ENCODE results near the gene RASD2.

RASD2 gene

DNA sequence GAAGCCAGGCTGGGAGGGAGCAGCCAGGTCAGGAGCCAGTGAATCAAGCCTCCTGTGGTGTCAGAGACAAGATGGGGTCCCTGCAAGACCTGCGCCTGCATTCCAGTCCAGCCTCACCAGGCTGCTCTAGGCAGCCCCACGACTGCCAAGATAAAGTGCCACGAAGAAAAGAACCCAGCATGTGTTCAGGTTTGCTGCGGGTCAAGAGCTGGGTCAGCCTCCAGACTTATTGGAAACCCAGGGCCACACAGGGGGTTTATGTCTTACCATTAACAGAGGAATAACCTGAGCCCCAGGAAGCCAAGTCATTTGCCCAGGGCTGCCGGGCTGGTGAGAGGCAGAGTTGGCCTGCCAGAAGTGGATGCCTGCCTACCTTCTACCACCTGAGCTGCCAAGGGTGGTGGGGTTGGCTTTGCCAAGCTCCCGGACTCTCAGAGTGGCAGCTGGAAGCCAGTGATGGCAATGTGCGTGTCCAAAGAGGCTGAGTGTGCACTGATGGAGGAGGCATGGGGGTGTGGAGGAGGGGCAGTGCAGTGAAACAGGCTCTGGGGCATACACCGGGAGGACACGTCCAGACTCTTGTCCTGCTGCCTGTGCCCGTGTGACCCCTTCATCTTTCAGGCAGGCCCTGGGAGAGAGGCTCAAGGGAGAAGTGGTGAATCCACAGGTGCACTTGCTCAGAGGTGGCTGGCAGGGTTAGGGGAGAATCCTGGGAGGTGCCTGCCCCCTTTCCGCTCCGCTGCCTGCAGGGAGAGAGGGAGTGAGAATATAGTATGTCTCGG is 1.7 kb downstream of the RASD2 start:
- no peak for DNase-seq

DNA sequence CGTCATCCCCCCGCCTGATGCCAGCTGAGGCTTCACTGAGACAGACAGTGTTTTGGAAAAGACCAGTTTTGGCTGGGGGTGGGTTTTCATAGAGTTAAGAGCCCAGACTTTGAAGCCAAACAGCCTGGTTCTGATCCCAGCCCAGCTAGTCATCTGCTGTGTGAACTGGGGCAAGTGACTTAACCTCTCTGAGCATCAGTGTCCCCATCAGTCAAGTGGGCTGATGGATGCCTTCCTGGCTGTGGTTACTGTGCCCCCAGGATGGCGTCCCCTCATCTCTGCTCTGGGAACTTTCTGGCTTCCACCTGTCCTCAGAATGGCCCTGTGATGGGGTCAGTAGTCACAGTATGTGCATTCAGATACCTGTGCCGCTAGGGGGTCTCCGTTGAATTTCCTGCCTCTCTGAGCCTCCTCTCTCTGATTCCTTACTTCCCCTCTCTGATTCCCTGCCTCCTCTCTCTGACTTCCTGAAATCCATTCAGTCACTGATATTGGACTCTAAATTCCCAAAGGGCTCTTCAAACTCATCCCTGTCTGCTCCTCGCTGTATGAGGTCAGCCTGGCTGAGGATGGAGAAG is 2.4 kb downstream of the RASD2 start:
- no peak for DNase-seq

DNA sequence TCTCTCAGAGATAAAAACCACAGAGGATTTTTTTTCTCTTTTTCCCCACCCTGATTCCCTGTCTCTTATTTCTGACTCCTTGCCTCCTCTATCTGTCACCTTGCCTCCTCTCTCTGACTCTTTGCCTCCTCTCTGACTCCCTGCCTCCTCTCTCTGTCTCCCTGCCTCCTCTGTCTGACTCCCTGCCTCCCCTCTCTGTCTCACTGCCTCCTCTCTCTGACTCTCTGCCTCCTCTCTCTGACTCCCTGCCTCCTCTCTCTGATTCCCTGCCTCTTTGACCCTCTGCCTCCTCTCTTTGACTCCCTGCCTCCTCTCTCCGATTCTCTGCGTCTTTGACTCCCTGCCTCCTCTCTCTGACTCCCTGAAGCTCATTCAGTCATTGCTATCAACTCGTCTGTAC is 3.1 kb downstream of the RASD2 start:
- DNase-seq, result no peak

DNA sequence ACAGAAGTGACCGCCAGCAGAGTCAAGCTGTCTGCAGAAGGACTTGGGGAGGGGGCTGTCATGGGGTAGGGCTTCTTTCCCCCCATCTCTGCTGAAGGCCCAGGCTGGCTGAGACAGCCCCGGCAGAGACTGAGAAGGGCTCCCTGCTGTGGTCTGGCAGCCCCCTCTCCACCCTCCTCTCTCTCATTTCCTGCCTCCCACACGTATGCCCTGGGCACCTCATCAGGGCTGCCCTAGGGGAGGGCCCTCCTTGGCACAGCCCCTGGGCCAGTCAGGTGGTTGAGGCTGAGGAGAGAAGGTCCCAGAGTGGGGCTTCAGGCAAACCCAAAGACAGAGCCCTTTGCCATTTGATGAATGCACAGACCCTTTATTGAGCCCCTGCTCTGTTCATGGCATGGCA is 3.6 kb downstream of the RASD2 start:
- DNase-seq, result no peak

DNA sequence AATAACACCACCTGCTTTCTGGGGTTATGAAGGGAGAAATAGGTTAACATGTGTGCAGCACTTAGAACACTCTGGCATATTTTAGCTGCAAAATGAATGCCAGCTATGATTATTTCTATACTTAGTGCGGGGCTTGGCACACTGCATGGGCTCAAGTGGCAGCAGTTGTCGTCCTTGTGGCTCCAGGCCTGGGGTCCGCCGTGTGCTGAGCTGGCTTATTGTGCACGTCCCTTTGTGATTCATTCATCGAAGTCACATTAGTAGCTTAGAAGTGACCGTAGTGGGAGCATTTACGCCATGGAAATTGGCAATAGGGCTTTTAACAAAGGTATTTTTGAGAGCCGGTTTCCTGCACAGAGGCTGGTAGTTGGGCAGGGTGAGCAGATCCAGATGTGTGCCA is 4.2 kb downstream of the RASD2 start:
- no peak for DNase-seq

DNA sequence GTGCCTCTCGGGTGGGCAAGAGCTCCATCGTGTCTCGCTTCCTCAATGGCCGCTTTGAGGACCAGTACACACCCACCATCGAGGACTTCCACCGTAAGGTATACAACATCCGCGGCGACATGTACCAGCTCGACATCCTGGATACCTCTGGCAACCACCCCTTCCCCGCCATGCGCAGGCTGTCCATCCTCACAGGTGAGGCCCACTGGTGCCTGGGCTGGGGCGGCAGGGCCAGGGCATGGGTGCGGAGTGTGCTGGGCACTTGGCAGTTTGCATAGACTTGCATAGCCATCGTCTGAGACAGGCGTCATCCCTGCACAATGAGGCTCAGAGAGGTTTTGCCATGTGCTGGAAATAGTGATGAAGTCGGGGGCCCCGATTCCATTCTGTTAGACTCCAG is 6.3 kb downstream of the RASD2 start:
- DNase-seq, result no peak

DNA sequence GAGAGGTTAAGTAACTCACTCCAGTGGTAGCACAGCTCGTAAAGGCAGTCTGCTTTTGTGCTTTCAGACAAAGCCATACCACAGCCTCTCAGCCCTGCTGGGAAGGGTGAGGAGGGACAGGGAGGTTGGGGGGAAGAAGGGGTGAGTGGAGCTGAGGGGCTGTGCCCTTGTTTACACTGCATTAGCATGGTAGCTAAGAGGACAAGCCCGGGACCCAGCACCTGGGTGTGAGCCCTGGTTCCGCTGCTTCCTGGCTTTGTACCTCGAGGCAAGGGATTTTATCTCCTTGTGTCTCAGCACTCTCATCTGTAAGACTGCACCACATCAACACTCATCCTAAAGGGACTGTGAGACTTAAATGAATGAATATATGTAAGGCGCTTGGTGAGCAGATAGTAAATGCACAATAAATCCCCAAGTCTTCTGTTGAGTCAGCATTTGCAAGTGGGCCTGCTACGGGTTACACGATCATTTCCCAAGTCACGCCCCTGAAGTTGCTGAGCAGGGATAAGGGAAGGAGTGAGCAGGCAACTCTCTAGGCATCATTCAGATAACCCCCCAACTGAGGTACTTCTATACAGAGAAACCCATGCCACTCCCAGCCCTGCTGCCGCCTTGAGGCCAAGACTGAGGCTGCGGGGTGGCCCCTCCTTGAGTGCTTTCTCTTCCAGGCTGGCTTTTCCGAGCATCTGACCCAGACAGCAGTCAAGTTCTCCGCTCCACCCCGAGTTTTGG is 7.5 kb downstream of the RASD2 start:
- DNase-seq, result no peak

DNA sequence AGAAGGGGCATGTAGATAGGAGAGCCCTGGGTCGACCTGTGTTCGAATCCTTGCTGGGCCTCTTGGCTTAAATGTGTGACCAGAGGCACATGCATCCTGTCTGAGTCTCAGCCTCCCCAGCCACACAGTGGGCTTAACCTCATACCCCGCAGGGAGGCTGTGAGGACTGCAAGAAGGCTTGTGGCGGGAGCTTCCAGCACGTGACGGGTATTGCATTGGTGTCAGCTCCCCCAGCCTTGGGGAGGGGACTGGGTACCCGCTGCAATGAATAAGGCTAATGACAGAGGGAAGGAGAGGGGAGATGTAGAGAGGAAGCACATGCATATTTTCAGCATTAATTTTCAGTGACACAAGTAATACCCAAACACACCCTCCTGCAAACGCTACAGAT is 8.1 kb downstream of the RASD2 start:
- no peak for DNase-seq

DNA sequence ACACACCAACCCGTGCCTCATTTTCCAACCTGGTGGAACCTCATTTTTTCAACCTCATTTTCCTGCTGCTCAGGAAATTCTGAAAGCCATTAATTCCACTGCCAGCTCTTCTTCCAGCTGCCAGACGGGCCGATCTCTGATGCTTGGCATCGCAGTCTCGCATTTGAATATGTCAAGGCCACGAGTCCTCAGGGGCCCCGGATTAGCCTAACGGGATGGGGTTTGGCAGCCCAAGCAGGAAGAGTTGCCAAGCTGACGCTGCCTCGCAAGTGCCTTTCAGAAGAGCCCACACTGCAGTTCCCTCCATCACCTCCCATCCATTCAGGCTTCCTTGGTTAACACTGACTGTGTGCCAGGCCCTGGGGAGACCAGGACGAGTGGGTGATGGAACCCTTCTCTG is 8.7 kb downstream of the RASD2 start:
- no peak for DNase-seq

DNA sequence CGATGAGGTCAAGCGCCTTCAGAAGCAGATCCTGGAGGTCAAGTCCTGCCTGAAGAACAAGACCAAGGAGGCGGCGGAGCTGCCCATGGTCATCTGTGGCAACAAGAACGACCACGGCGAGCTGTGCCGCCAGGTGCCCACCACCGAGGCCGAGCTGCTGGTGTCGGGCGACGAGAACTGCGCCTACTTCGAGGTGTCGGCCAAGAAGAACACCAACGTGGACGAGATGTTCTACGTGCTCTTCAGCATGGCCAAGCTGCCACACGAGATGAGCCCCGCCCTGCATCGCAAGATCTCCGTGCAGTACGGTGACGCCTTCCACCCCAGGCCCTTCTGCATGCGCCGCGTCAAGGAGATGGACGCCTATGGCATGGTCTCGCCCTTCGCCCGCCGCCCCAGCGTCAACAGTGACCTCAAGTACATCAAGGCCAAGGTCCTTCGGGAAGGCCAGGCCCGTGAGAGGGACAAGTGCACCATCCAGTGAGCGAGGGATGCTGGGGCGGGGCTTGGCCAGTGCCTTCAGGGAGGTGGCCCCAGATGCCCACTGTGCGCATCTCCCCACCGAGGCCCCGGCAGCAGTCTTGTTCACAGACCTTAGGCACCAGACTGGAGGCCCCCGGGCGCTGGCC is 11.0 kb downstream of the RASD2 start:
- DNase-seq, result no peak

DNA sequence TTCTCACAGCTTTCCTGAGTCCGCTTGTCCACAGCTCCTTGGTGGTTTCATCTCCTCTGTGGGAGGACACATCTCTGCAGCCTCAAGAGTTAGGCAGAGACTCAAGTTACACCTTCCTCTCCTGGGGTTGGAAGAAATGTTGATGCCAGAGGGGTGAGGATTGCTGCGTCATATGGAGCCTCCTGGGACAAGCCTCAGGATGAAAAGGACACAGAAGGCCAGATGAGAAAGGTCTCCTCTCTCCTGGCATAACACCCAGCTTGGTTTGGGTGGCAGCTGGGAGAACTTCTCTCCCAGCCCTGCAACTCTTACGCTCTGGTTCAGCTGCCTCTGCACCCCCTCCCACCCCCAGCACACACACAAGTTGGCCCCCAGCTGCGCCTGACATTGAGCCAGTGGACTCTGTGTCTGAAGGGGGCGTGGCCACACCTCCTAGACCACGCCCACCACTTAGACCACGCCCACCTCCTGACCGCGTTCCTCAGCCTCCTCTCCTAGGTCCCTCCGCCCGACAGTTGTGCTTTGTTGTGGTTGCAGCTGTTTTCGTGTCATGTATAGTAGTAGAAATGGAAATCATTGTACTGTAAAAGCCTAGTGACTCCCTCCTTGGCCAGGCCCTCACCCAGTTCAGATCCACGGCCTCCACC is 11.7 kb downstream of the RASD2 start:
- DNase-seq, result peak; percentile 73

DNA sequence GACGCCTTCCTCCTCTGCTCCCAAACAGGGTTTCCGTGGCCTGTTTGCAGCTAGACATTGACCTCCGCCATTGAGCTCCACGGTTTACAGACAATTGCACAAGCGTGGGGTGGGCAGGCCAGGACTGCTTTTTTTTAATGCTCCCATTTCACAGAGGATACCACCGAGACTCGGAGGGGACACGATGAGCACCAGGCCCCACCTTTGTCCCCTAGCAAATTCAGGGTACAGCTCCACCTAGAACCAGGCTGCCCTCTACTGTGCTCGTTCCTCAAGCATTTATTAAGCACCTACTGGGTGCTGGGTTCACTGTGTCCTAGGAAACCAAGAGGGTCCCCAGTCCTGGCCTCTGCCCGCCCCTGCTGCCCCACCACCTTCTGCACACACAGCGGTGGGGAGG is 12.2 kb downstream of the RASD2 start:
- DNase-seq, result no peak

DNA sequence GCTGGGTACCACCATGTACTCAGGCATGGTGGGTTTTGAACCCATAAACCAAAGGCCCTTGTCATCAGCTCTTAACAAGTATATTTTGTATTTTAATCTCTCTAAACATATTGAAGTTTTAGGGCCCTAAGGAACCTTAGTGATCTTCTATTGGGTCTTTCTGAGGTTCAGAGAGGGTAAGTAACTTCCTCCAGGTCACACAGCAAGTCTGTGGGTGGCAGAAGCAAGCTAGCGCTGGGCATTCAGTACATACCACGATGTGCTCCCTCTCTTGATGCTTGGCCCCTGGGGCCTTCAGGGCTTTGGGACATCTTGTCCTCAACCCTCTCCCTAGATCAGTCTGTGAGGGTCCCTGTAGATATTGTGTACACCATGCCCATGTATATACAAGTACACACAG is 12.7 kb downstream of the RASD2 start:
- DNase-seq, result no peak

DNA sequence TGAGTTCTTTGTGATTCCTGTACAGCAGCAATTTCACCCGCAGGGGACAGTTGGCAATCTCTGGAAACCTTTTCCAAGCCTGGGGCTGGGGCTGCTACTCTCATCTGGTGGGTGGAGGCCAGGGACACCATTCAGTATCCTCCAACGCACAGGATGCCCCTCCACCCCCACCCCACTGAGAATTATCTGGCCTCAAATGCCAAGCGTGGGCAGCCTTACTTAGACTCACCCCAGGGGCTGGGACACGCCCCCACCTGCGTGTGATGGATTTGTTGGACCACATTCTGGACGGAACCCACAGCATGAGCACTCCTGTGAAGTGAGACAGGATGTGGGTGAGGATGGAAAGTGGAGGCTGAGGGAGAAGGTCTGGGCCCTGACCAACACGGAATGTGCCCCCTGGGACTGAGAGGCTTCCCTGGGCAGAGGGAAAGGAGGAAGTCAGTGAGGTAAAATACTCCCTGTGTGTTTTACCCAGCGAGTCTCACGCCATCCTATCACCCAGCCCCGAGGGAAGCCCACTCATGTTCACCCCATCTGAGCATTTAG is 13.7 kb downstream of the RASD2 start:
- DNase-seq, result peak; percentile 33

DNA sequence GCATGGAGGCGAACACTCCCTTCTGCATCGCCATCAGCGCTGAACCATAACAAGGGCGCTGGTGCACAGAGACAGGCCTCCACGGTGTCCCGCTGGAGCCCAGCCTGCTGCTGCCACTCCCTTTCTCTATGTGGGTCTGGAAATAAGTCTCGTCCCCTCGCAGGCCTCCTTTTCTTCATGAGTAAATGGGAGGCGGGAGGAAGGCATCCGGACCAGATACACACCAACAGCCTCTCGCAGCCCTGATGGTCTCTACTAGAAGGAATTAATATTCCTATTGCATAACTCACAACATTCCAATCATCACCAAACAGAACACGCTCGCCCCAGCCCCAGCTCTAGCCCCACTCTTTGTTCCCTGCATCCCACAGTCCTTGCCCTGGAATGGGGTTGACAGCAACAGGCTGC is 14.9 kb downstream of the RASD2 start:
- peak; percentile 83 for DNase-seq

DNA sequence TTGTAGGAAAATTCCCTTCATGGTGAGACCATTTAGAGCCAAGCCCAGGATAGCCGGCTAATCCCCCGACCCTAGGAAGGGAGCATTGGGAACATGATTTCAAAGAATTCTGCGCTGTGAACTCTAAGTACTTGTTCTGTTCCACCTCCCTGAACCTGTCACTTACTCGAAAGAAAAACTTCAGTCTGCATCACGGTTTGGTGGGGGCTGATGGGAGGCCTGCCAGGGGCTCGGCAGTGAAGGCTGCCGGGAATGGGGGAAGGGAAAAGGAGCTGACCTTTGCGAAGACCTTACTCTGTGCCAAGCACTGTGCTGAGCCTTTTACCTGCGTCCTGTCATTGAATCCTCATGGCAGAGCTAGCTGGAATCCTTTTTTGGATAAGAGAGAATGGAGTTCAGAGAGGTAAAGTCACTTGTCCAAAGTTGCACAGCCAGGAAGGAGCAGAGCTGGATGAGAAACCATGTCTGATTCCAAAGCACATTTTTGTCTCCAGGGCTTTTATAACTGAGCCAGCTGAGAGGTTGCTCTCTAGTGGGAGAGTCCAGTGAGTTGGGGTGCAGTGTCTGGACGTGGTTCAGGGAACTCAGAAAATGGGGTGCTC is 15.4 kb downstream of the RASD2 start:
- DNase-seq, result no peak

DNA sequence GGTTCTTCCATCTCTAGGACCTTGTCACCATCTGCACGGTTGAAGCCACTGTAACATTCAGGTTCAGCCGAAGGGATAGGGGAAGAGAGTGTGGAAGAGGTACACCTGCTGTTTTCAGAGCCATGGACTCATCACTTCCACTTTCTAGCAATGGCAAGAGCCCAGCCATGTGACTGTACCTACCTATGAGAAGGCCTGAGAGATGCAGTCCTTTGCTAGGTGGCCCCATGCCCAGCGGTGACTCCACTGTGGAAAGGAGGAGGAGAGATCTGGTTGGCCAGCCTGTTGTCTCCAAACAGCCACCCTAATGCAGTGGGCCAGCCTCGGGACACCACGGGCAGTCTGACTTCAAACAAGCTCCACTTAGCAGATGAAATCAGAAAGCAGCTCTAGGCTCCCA is 16.0 kb downstream of the RASD2 start:
- no peak for DNase-seq

DNA sequence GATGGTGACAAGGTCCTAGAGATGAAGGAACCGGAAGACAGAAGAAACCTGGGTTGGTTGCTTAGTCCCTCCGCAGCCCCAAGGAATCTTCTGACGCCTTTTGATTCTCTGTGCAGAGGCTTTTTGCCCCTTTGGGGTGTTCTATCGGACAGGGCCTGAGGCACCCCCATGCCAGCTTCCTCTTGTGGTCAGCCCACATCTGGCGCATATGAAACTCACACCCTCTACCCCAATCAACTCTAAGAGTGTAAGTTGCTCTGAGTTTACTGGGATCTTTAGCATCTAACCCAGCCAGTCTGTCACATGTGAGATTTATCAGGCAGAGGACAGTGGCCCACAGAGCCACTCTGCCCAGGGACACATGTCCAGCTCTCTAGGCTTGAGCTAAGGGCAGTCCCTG is 17.4 kb downstream of the RASD2 start:
- DNase-seq, result no peak

DNA sequence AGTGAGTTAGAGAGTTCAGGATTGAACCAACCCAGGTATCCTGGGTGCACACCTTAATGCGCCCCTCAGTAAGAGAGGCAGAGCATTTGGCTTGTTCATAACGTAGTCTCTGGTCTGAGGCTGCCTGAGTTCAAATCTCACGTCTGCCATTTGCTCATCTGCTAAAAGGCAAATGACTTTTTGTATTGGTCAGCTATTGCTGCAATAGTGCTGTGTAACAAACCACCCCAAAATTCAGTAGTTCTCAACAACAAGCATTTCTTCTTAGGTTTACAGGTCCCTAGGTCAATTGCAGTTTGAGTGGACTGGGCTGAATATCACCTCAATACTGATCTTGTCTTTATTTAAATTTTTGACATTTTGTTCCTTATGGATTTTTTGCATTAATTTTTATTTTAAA is 18.1 kb downstream of the RASD2 start:
- no peak for DNase-seq

DNA sequence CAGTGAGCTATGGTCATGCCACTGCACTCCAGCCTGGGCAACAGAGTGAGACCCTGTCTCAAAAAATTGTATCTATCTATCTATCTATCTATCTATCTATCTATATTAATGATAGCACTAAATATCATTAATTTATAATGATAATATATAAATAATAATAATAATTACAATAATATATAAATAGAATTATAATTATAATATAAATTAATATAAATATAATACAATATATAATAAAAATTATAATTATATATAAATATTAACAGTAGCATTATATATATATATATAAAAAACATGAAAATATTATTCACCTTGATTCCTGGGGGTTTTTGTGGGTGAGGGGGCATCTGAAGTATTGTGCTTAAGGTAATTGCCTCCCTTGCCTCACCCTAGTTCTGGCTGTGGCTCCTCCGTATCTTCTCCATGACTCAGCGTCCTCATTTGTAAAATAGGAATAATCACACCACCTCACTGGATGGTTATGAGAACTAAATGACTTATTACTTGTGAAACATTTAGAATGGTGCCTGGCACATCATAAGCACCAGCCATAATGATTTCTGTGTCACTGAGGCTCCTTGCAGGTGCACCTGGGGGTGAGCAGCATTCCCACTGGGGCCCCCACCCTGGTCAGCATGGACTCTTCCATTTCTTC is 18.8 kb downstream of the RASD2 start:
- no peak for DNase-seq

DNA sequence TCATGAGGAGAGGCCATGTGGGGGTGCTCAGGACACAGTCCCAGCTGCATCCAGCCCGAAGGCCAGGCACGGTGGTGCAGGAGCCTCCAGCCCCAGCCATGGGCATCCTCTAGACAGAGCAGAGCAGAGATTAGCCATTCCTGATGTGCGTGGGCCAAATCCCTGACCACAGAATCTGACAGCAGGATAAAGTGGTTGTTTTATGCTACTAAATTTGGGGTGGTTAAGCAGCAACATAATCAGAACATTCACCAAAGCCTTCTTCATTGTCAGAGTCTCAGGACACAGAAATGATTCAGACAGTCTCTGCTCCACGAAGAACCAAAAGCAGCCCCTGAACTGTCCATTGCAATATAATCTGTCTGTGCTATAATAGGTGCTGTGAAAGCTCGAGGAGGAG is 19.7 kb downstream of the RASD2 start:
- peak; percentile 28 for DNase-seq

DNA sequence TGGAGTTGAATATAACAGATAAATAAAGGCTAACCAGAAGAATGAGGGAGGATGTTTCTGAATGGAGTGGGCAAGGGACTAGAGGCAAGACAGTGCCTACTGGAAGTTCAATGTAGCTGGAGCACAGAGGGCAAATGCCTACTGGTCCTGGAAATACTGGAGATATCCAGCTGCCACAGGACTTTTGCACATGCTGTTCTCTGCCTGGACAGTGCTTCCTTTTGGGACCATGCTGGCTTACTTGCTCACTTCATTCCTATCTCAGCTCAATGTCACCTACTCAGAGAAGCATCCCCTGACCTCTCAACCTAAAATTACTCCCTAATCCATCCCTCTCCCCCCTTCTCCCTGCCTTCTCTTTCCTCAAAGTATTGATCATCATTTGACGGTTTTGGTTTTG is 20.2 kb downstream of the RASD2 start:
- no peak for DNase-seq
